T-cell (primary cell): Measurements from ENCODE around the gene OST4. TPM values are rescaled to one million over a fixed set of nuclear protein-coding genes. Genes with fewer than 3 reads are reported as not detected.
A peak's percentile ranks its signal among the peaks of the same experiment; 100 is the strongest.

Source experiments
- ATAC-seq, 4 experiments: fragments of 200-7000 bp in 3 of 4; fragments of 150-1000 bp in 1 of 4; cut with Tn5 transposase; replicated peaks in 1 of 4; 1 replicate in 3 of 4; 2 replicates in 1 of 4; pipeline ENCODE4 v1.10.0; 2021; ENCODE audit warnings: moderate library complexity in 3 of 4, mild to moderate bottlenecking in 2 of 4, moderate number of reproducible peaks in 1 of 4
- CTCF ChIA-PET, 2 donors: fragments of 300-600 bp; sonication (Branson Sonifier 250); formaldehyde crosslinking; loops; one replicate each; lab custom pipeline; 2022; ENCODE audit warnings: antibody characterized with exemption in 2 of 2; lab: Charles Lee
- POLR2A ChIA-PET, 2 donors: fragments of 300-600 bp; sonication (Branson Sonifier 250); formaldehyde crosslinking; loops; one replicate each; lab custom pipeline; 2022; ENCODE audit warnings: antibody characterized with exemption in 2 of 2; lab: Charles Lee
- DNase-seq, 35 experiments: peaks; one replicate each; pipeline versions ENCODE4 v3.0.0 to v3.0.0-alpha.2; 2013 to 2023
- H3K27ac ChIP-seq: one replicate; pipeline ENCODE4 v1.5.1; 2013; ENCODE audit warnings: low read length
- H3K27me3 ChIP-seq, 2 experiments: replicated peaks in 1 of 2; 1 replicate in 1 of 2; 2 replicates in 1 of 2; pipeline versions ENCODE4 v1.6.1 to v1.7.0; 2013; ENCODE audit warnings: low read length in 1 of 2, mixed read lengths in 1 of 2; ENCODE audit not compliant: control insufficient read depth in 2 of 2, insufficient read depth in 2 of 2; ENCODE audit errors: extremely low read depth in 1 of 2
- H3K36me3 ChIP-seq, 2 donors: 1 replicate in 1 of 2; 2 replicates in 1 of 2; pipeline versions ENCODE4 v1.6.1 to v1.7.0; 2013; ENCODE audit warnings: low read length in 1 of 2; ENCODE audit not compliant: control insufficient read depth in 2 of 2, insufficient read depth in 1 of 2; ENCODE audit errors: extremely low read depth in 1 of 2
- H3K4me1 ChIP-seq, 2 experiments: 1 replicate in 1 of 2; 2 replicates in 1 of 2; pipeline versions ENCODE4 v1.6.1 to v1.7.0; 2013; ENCODE audit warnings: low read length in 2 of 2, mixed read lengths in 1 of 2; ENCODE audit not compliant: insufficient read depth in 2 of 2, control insufficient read depth in 1 of 2; ENCODE audit errors: extremely low read depth in 1 of 2
- H3K4me3 ChIP-seq, 2 donors: 1 replicate in 1 of 2; 2 replicates in 1 of 2; pipeline versions ENCODE4 v1.5.1 to v1.7.0; 2013; ENCODE audit warnings: mild to moderate bottlenecking in 2 of 2, low read length in 1 of 2, moderate library complexity in 1 of 2; ENCODE audit not compliant: control insufficient read depth in 1 of 2; ENCODE audit errors: extremely low read depth in 1 of 2
- H3K9me3 ChIP-seq: 2 replicates; pipeline ENCODE4 v1.7.0; 2013
- H3K27ac Mint-ChIP-seq, 2 donors: one replicate each; pipeline ENCODE4 v1.8.0; 2020 to 2021; ENCODE audit warnings: mild to moderate bottlenecking in 2 of 2, mixed read lengths in 2 of 2
- H3K27me3 Mint-ChIP-seq, 2 donors: one replicate each; pipeline ENCODE4 v1.8.0; 2021 to 2022; ENCODE audit warnings: mixed read lengths in 2 of 2
- H3K36me3 Mint-ChIP-seq: one replicate; pipeline ENCODE4 v1.8.0; 2021; ENCODE audit warnings: mixed read lengths
- H3K4me1 Mint-ChIP-seq, 3 donors: one replicate each; pipeline ENCODE4 v1.8.0; 2020 to 2022; ENCODE audit warnings: mixed read lengths in 3 of 3, mild to moderate bottlenecking in 1 of 3
- H3K4me3 Mint-ChIP-seq, 3 donors: one replicate each; pipeline ENCODE4 v1.8.0; 2020 to 2022; ENCODE audit warnings: mild to moderate bottlenecking in 3 of 3, mixed read lengths in 3 of 3, moderate library complexity in 3 of 3
- H3K9me3 Mint-ChIP-seq, 3 donors: one replicate each; pipeline ENCODE4 v1.8.0; 2020 to 2022; ENCODE audit warnings: mixed read lengths in 3 of 3
- WGBS: methylation state at CpG from one replicate; pipeline ENCODE4 v1.1.5; 2013; ENCODE audit warnings: missing lambda C conversion rate; ENCODE audit not compliant: insufficient coverage; 5-methylcytosine and 5-hydroxymethylcytosine counted together
- total RNA-seq, 35 experiments: library from RNA in 6 of 35; stranded (reverse) in 6 of 35; fragments of 120-200 nt in 1 of 35; gene quantifications; one replicate each; pipeline versions ENCODE4 v1.2.1 to v1.2.4 and lab custom pipeline; 2013 to 2026

Gene OST4
- total RNA-seq, 5 donors from 2014 or later (not counting 1 experiment from before 2014, with no cell fraction given) = 217 to 292 (median 236) TPM

DNA sequence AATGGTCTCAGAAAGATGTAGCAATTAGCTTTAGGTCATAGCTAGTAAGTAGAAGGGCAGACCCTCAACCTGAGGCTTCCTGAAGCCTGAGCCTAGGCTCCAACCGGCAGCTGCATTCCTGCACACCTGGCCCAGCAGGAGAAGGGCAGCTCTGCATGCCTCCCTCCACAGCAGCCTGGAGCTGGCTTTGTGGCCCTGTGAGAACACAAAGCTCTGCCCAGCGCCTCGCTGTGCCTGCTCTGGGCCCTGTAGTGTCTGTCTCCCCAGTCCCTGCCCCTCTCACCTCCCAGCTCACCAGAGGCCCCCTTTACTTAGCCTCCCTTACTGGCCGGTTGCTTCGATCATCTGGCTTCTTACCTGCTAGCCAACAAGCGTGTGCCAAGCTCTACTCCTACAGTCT, 32.0 kb downstream of the OST4 start:
- peaks cover 8 to 18% (median 11%) of the 10 kb centered on the region in 3 donors for H3K4me1 Mint-ChIP-seq
- DNase-seq (no peak), ATAC-seq (no peak)
- no peak overlapping the region for H3K27ac Mint-ChIP-seq
- H3K27me3 ChIP-seq = no peaks in the 10 kb centered on the region
- POLR2A ChIA-PET = no interaction called here
- no peak overlapping the region for H3K4me3 ChIP-seq
- H3K36me3 Mint-ChIP-seq = peaks cover 40% of the 10 kb centered on the region
- peaks cover 0 to 12% of the 10 kb centered on the region in 2 experiments for H3K4me1 ChIP-seq
- no peaks in the 10 kb centered on the region for H3K27me3 Mint-ChIP-seq
- no peak overlapping the region for H3K27ac ChIP-seq
- no peaks in the 10 kb centered on the region for H3K9me3 Mint-ChIP-seq
- H3K9me3 ChIP-seq = no peaks in the 10 kb centered on the region
- CTCF ChIA-PET = interaction anchor here in 1 of 2 donors (0.6 kb wide), 1 partner anchor 205 kb away, joined by 3 read pairs; no protein-coding TSS in a partner anchor
- WGBS = 97% methylated on average over 3 of the region's 6 CpGs
- no peak overlapping the region for H3K4me3 Mint-ChIP-seq
- peaks cover 38 to 76% of the 10 kb centered on the region in 2 donors for H3K36me3 ChIP-seq

GRCh38 chr2:27038631-27039339, 32.7 kb downstream of the OST4 start:
- Histone ChIP-seq H3K4me1 (peaks cover 2 to 19% of the 10 kb centered on the region in 2 experiments), H3K36me3 (peaks cover 38 to 76% of the 10 kb centered on the region in 2 donors), H3K27ac (no peak overlapping the region), H3K4me3 (no peak overlapping the region), H3K9me3 (no peaks in the 10 kb centered on the region), H3K27me3 (no peaks in the 10 kb centered on the region)
- ATAC-seq (no peak), DNase-seq (no peak)
- Mint-ChIP-seq H3K4me3 (no peak overlapping the region), H3K27ac (no peak overlapping the region), H3K4me1 (peaks cover 15 to 24% (median 18%) of the 10 kb centered on the region in 3 donors), H3K27me3 (no peaks in the 10 kb centered on the region), H3K36me3 (peaks cover 40% of the 10 kb centered on the region), H3K9me3 (no peaks in the 10 kb centered on the region)
- ChIA-PET POLR2A (no interaction called here), CTCF (no interaction called here)
- 97% methylated on average over 8 of the region's 17 CpGs for WGBS

- no peaks in the 10 kb centered on the region for H3K9me3 Mint-ChIP-seq
- peaks cover 7 to 26% of the 10 kb centered on the region in 2 experiments for H3K4me1 ChIP-seq
- DNase-seq = no peak
- no peak for ATAC-seq
- peaks cover 40% of the 10 kb centered on the region for H3K36me3 Mint-ChIP-seq
- WGBS = 96% methylated on average over 4 of the region's 6 CpGs
- ChIA-PET POLR2A (interaction anchor here (0.5 kb wide), 2 partner anchors 26 to 234 kb away, joined by 3 to 4 read pairs; no protein-coding TSS in a partner anchor), CTCF (interaction anchor here in 1 of 2 donors (1.0 kb wide), 1 partner anchor 13 kb away, joined by 4 read pairs; the partner anchor contains the start of gene AGBL5)
- H3K27me3 Mint-ChIP-seq = no peaks in the 10 kb centered on the region
- peaks cover 38 to 76% of the 10 kb centered on the region in 2 donors for H3K36me3 ChIP-seq
- no peak overlapping the region for H3K27ac ChIP-seq
- H3K27ac Mint-ChIP-seq = no peak overlapping the region
- H3K9me3 ChIP-seq = no peaks in the 10 kb centered on the region
- peaks cover 22 to 31% (median 23%) of the 10 kb centered on the region in 3 donors for H3K4me1 Mint-ChIP-seq
- H3K4me3 Mint-ChIP-seq = no peak overlapping the region
- no peaks in the 10 kb centered on the region for H3K27me3 ChIP-seq
- H3K4me3 ChIP-seq = no peak overlapping the region
Observed at GRCh38 chr2:27038012-27038411, 33.4 kb downstream of the OST4 start.

DNA sequence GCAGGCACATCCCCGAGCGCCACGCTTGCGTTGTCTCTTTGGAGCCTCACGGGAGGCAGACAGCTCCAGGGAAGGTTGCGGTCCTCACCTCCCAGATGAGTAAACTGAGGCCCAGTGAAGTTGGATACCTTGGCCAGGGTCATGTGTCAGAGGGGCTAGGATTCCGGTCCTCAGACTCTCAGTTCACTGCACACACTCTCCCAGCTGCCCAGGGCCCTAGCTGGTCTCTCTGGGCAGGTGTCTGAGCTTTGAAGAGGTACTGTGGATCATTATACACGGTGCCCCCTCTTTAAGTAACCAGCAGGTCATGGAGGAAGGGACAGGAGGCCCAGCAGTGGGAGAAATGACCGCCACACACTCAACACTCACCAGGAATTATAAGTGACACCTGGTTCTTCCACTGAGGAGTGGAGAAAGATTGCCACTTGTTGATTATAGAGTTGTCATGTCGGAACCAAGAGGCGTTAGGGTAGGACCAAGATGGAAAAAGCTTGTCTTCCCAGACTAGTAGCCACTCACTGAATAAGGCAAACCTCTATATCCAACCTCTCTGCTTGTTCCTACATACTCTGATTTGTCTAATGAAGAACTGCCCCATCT, 38.1 kb downstream of the OST4 start:
- Mint-ChIP-seq H3K9me3 (no peaks in the 10 kb centered on the region), H3K4me1 (peaks cover 25 to 49% (median 38%) of the 10 kb centered on the region in 3 donors), H3K27me3 (no peaks in the 10 kb centered on the region), H3K4me3 (peak overlapping the region; percentile 90 to 93 (median 91)), H3K27ac (peak overlapping the region; percentile 74 to 91), H3K36me3 (peaks cover 21% of the 10 kb centered on the region)
- peak overlapping the region; percentile 77 to 87 for H3K4me3 ChIP-seq
- no peaks in the 10 kb centered on the region for H3K9me3 ChIP-seq
- H3K36me3 ChIP-seq = peaks cover 20 to 36% of the 10 kb centered on the region in 2 donors
- peak overlapping the region; percentile 40 for H3K27ac ChIP-seq
- H3K27me3 ChIP-seq = no peaks in the 10 kb centered on the region
- 3% methylated on average over 7 of the region's 11 CpGs for WGBS
- ChIA-PET POLR2A (interaction anchor here (0.5 to 0.7 kb wide), 3 partner anchors 24 to 339 kb away, joined by 3 to 15 read pairs (median 3); partner anchors contain the start of gene OST4 (in 1 of the 2)), CTCF (interaction anchor here in 1 of 2 donors (0.6 kb wide), 1 partner anchor 55 kb away, joined by 3 read pairs; no protein-coding TSS in a partner anchor)
- DNase-seq = no peak
- peaks cover 7 to 39% of the 10 kb centered on the region in 2 experiments for H3K4me1 ChIP-seq
- peak in 2 of 4 experiments; percentile 7 to 11 for ATAC-seq

DNA sequence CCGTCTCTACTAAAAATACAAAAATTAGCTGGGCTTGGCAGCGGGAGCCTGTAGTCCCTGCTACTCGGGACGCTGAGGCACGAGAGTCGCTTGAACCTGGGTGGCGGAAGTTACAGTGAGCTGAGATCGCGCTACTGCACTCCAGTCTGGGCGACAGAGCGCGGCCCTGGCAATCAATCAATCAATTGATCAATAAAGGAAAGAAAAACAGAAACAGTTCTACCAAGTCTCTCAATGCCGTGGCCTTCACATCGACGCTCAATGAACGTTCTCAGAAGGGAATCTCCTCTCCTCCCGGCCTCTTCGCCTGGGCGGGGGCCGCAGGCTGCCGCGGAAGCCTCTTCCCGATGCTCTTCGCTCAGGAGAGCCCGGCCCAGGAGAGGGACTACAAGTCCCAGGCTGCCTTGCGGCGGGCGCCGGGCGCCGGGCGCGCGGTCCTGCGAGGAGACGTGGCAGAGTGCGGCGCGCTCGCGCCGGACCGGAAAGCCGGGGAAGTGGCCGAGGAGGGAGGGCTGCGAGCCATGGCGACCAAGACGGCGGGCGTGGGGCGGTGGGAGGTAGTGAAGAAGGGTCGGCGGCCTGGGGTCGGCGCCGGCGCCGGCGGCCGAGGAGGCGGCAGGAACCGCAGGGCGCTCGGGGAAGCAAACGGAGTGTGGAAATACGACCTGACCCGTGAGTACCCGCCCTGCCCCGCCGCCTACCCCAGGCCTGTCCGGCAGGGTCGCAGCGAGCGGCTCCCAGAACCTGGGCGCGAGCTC, 38.8 kb downstream of the OST4 start, which contains the start of gene TMEM214:
Gene TMEM214, plus strand, starts transcription at position 471 of the 758 bp plus-strand sequence. Its CDS starts 51 bp downstream, at position 522.
- peak within 1 kb of the TSS; percentile 82 for H3K27ac ChIP-seq
- H3K9me3 Mint-ChIP-seq = no peaks in the 10 kb centered on the region
- peak within 1 kb of the TSS; percentile 87 to 91 for H3K27ac Mint-ChIP-seq
- ChIA-PET POLR2A (interaction anchor here in 1 of 2 donors (0.6 to 0.7 kb wide), 3 partner anchors 20 to 340 kb away, joined by 3 to 15 read pairs (median 7); no protein-coding TSS in a partner anchor), CTCF (no interaction called here)
- peak within 1 kb of the TSS; percentile 90 to 93 (median 91) for H3K4me3 Mint-ChIP-seq
- H3K4me1 Mint-ChIP-seq = peaks cover 25 to 52% (median 38%) of the 10 kb centered on the region in 3 donors
- DNase-seq (peak; percentile 30 to 81 (median 64)), ATAC-seq (peak; percentile 95 to 99 (median 98))
- H3K36me3 ChIP-seq = peaks cover 14 to 30% of the 10 kb centered on the region in 2 donors
- peaks cover 7 to 36% of the 10 kb centered on the region in 2 experiments for H3K4me1 ChIP-seq
- no peaks in the 10 kb centered on the region for H3K27me3 ChIP-seq
- no peaks in the 10 kb centered on the region for H3K9me3 ChIP-seq
- peak within 1 kb of the TSS; percentile 77 to 87 for H3K4me3 ChIP-seq
- WGBS = 1% methylated on average over 74 of the region's 76 CpGs
- H3K36me3 Mint-ChIP-seq = peaks cover 21% of the 10 kb centered on the region
- no peaks in the 10 kb centered on the region for H3K27me3 Mint-ChIP-seq
